CD4-positive, alpha-beta T cell treated with Interleukin-15 for 4 hours (primary cell): ENCODE measurements around the gene ECM1.

ENCODE experiments used
- DNase-seq: peaks from one replicate; pipeline ENCODE4 v3.0.0-alpha.2; 2020; ENCODE audit warnings: low spot score

ECM1 gene

DNA sequence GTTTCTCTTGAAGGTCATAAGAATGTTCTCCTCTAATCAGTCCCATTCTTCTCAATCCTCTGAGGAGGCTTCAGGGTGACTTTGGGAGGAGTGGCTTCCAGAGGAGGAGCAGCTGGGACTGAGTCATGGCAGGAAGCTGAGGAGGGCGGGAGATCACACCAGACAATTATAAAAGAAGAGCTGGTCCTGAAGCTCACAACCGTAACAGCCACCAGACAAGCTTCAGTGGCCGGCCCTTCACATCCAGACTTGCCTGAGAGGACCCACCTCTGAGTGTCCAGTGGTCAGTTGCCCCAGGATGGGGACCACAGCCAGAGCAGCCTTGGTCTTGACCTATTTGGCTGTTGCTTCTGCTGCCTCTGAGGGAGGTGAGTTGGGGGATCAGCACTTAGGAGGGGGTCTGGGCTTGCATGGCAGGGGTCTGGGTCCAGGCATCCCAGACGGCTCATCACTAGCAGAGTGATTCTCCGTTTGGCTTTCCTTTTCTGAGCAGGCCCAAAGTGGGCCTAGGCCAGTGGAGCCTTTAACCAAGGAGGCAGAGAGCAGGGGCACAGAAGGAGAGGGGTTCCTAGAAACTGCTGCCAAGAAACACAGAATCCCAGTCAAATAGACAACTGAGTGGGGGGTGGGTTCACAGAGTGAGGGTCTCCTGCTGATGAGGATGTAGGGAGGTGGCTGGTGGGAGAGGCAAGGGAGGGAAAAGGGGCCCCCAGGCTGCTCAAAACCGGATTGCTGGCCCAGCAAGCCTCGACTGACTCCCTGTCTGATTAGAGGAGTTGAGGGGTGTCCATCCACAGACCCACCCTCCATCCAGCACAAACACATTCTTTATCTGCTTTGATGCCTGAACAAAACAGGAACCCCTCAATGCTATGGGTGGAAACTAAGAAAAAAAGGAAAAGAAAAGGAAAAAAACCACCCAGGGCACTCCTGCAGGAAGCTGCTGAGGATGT is at the start of gene ECM1:
Gene ECM1, plus strand, starts transcription at position 198 of the 953 bp plus-strand sequence. Its CDS starts 101 bp downstream, at position 299.
- no peak for DNase-seq

DNA sequence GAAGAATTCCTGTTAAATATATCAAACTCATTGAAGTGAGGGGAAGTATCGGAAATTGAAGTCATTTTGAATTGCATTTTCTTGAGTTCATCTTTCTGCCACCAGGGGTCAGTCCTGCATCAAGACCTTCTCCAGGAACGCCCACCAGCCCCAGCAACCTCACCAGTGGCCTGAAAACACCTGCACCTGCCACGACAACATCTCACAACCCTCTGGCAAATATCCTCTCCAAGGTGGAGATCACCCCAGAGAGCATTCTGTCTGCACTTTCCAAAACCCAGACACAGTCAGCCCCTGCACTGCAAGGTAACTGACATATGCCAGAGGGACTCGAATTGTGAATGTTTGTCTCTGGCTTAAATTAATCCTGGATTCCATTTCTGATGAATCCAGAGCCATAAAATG is 43.5 kb upstream of the ECM1 start:
- peak; percentile 75 for DNase-seq

DNA sequence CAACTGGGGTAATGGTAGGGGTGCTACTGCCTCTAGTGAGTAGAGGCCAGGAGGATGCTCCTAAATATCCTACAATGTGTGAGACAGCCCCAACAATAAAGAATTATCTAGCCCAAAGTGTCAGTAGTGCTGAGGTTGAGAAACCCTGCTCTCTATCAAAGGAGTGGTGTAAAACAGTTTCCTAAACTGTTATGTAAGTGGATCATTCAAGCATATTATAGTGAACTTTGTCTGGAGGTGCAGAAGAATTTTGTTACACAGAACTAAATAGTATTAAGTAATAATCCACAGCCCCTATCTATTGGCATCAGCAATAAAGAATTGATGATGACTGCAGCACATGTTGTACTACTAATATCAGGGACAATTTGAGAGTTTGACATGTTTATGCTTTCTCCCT is 40.9 kb upstream of the ECM1 start:
- no peak for DNase-seq

DNA sequence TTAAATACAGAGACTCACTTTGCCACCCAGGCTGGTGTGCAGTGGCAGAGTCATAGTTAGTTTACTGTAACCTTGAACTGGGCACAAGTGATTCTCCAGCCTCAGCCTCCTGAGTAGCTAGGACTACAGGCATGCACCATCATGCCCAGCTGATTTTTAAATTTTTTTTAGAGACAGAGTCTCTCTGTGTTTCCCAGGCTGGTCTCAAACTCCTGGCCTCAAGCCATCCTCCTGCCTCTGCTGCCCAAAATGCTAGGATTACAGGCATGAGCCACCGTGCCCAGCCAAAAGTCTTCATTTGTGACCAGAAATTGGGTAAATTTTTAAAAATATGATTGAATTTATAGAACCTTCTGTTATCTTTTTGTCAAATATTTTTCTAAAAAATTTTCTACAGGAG is 38.6 kb upstream of the ECM1 start:
- DNase-seq = no peak

DNA sequence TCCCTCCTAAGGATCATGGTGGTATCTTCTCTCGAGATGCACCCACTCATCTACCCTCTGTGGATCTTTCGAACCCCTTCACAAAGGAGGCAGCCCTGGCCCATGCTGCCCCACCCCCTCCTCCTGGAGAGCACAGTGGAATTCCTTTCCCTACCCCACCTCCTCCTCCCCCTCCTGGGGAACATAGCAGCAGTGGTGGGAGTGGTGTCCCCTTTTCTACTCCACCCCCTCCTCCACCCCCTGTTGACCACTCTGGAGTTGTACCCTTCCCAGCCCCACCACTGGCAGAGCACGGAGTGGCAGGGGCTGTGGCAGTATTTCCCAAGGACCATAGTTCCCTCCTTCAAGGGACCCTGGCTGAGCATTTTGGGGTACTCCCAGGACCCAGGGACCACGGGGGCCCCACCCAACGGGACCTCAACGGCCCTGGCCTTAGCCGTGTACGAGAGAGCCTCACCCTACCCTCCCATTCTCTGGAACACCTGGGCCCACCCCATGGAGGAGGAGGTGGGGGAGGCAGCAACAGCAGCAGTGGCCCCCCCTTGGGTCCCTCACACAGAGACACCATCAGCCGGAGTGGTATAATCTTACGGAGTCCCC is 35.2 kb upstream of the ECM1 start:
- DNase-seq = no peak

DNA sequence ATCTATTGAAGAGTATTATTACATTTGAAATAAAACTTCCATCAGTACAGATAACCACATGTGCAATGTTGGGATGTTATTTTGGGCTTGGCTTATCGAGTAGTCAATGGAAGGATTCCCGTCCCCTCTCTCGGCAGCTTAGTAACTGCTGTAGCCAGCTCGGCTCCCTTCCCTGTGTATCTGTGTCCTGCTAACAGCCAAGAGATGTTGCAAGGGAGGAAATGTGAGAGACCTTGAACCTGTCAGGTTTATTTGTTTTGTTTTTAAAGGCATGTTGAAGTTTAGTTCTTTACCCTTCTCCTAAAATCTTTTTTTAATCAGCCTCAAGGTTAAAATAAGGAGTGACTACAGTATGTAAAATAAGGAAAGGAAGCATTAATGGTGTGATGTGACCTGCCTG is 34.2 kb upstream of the ECM1 start:
- no peak for DNase-seq

DNA sequence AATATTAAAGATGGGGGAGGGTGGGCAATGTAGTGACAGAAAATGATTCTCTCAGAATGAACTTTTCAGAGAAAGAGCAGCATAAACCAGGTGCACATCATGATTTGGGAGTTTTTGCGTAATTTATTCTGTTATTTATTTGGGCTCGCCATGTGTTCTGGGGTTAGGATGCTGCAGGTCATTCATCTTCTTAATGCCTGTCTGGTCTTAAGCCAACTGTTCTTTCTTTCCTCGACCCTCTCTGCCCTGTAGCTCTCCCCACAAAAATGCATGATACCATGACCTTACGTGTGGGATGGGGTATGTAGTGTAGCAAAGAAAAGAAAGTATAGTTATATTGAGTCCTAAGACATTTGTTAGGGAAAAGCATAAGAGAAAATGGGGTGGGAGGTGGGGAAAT is 33.0 kb upstream of the ECM1 start:
- no peak for DNase-seq

DNA sequence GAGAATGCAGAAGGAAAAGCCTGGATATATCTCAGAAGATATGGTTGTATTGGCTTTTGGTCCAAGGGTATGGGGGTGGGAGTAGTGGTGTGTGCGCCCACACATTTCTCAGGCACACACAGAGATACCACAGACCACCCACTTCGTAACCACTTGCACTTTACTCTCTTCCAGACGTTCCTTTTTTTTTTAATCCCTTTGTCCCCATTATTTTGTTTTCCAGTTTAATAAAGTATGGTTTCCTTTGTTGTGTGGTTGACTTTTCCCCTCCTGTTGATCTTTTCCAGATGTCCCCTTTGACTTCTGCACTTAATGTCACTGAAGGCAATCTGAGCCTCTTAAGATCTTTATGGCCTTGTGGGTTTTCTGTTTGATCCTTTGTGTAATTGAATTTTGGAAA is 31.2 kb upstream of the ECM1 start:
- no peak for DNase-seq

DNA sequence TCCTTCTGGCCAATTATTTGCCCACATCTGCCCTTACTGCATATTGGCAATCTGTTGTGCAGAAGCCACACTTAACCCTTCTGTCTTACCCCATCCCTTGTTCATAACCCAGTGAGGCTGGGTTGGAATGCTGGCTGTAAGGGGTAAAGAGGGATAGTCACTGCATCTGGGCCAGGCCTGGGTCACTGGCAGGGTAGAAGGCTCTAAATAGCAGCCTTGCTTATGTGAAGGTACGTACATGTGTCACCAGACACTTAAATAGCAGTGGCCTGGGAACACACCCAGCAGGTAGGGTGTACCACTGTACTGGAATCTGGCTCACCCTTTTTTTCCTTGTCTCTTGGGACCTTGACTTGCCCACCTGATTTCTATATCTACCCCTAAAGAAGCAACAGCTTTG is 30.6 kb upstream of the ECM1 start:
- no peak for DNase-seq

DNA sequence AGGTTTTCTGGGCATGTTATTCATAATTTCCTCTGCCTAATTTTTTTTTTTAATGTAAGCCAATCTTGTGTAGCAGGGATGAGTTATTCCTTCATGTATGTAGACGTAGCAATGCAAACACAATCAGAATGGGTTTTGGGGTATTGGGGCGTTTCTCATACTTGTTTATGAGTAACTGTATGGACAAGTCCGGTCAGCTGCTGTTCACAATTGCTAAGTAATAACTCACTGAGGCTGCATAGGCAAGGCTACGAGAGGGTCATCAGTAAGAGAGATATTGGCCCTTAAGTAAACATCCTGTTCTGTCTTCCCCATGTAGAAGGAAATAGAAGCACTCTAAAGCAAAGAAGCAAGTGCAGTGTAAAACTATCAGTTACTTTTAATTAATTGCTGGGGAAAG is 30.2 kb upstream of the ECM1 start:
- no peak for DNase-seq

DNA sequence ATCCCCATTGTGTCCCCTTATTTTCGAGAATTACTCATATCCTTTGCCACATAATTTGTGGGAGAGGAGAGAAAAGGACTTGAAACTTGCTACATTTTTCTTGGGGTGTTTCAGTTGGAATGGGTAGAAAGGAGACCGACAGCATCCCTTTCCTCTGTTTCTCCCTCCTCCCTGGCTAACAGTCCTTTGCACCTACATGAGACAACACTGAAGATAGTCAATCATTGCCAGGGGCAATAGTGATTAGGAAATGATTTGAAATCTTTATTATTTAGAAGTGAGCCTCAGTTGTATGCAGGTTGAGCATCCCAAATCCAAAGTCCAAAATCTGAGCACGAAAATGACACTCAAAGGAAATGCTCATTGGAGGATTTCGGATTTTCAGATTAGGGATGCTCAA is 28.5 kb upstream of the ECM1 start:
- no peak for DNase-seq

DNA sequence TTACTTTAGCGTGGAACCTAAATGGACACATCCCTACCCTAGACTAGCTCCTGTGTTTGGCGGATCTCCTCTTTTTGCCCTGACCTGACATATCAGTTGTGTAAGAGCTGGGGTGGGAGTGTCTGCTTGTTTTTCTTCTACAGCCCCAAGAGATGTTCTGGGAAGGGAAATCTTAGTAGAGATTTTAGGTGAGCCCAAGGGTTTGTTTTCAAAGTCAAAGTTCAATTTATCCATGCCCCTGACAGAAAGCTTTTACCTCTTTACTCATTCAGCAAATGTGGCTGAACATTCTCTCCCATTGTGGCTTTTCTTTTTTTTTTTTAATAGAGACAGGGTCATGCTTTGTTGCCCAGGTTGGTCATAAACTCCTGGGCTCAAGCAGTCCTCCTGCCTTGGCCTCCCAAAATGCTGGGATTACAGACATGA is 28.0 kb upstream of the ECM1 start:
- DNase-seq = no peak

DNA sequence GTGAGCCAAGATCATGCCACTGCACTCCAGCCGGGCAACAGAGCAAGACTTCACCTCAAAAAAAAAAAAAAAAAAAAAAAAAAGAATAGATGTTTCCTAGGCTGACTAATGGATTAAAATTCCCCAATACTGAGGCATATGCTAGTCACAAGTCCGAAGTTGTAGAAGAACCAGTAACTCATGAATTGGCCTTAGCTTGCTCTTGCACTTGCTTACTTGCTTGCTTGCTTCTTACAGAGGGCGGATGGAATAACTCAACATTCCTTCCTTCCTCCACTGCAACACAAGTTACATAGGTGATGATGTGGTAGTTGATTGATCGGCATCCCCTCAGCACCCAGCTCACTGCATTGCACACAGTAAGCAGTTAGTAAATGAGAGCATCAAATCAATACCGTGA is 23.5 kb upstream of the ECM1 start:
- no peak for DNase-seq

DNA sequence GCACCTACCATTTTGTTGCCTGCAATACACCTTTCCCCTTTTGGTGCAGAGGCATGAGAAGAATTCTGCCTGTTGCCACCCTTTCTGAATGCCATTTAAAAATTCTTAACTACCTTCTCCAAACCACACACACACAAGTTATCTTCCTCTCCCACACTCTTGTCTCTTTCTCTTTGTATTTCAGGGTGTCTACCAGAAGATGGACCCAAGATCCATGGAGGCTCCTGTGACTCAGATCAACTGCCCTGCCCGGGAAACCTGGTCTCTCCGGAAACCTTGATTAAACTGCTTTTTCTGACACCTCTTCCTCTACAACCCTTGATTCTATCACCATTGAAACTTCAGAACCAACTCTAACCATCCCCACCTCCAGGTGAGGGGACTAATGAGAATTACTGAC is 23.0 kb upstream of the ECM1 start:
- no peak for DNase-seq

DNA sequence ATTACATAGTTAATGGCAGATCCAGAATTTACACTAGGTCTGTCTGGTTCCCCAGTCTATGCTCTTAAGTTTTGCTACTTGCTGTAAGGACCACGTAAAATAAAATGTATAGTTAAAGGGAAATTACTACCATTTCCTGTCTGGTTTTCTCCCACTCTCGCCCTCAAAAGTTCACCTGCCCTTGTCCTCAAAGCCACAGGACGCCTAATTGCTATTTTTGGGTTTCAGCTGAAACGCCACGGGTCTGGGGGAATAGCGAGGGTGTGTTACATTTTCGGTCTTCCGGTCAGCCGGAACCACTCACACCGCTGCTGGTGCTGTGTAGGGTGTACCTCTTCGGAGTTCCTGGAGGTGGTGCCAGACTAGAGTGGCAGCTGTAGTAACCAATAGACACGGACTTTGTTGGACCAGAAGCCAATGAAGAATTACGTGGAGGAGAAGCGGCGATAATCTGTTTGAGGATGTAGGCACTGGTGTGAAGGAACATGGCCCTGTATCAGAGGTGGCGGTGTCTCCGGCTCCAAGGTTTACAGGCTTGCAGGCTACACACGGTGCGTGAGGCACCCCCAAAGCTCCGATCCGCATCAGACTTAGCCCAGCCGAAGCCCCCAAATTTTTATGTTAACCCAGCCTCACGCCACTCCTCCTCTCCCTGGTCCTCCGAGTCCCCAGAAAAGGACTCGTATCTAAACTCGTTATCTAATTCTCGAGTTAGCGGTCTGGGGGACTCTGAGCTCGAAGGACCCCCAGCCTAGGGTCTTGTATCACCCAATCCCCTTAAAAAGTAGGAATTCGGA is 20.7 kb upstream of the ECM1 start, which contains the start of gene TARS2:
Gene TARS2, plus strand, starts transcription at position 454 of the 797 bp plus-strand sequence. Its CDS starts 32 bp downstream, at position 486.
- DNase-seq = peak; percentile 99

DNA sequence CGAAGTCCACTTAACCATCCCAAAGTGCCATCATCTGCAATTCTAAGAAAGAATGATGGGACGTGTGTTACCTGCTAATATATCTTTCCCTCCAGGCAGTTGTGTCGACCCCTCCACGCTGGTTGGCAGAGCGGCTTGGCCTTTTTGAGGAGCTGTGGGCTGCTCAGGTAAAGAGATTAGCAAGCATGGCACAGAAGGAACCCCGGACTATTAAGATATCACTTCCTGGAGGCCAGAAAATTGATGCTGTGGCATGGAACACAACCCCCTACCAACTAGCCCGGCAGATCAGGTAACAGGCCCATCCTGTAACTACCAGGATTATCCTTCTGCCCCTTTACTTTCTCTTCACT is 20.2 kb upstream of the ECM1 start:
- DNase-seq = no peak

DNA sequence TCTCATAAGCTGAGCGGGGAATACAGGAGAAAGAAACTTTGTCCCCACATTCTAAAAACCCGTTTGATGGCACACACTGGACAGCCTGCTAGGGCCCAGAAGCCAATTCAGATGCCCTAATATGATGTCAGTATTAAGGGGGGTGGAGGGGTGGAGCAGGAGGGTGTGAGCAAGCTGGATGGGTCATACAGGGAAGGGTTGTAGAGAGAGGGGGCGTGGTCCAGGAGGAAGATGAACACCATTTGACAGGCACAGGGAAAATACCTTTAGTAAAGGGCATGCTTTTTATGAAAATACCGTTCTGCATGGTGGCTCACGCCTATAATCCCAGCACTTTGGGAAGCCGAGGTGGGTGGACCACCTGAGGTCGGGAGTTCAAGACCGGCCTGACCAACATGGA is 14.7 kb upstream of the ECM1 start:
- no peak for DNase-seq

DNA sequence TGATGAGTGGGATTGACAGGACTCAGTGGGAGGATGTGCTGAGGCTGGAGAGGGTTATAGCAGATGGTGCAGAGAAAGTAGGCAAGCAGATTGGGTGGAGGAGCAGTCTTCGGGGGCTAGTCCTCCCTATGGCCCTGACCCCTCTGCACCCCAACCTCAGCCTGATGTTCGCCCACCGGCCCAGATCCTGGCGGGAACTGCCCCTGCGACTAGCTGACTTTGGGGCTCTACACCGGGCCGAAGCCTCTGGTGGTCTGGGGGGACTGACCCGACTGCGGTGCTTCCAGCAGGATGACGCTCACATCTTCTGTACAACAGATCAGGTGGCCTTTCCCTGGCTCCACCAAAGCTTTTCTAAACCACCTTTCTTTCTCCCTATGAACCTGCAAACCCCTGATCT is 9.6 kb upstream of the ECM1 start:
- no peak for DNase-seq

DNA sequence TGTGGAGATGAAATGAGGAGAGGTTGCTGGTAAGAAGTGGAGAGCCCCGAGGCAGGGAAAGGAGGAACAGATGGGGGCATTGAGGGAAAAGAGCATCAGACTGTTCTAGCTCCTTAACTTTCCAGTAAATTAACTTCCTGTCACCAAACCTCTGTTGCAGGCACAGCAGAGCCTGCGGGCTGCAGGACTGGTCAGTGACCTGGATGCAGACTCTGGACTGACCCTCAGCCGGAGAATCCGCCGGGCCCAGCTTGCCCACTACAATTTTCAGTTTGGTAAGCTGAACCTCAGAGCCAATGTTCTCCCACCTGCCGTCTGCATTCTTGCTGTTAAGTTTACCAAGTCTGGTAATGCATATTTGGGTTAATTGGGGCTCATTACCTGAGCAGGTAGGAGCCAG is 2.5 kb upstream of the ECM1 start:
- no peak for DNase-seq

DNA sequence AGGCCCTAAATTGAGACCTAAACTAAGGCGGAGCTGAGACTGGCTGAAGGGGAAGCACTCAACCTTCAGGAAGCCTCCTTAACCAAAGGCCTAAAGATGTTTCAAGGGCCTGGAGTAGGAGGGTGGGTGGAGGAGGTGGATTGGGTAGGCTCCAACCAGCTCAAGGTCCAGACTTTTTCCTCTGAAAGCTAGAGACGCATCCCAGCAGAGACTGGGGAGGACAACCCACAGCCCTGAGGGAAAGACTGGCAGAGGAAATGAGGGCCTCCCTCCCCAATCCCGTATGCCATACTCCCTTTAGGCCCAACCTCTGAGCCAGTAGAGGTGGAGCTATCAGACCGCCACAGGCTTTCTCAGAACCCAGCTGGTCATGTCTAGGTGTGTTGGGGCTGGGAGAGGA is 1.1 kb downstream of the ECM1 start:
- DNase-seq = no peak

DNA sequence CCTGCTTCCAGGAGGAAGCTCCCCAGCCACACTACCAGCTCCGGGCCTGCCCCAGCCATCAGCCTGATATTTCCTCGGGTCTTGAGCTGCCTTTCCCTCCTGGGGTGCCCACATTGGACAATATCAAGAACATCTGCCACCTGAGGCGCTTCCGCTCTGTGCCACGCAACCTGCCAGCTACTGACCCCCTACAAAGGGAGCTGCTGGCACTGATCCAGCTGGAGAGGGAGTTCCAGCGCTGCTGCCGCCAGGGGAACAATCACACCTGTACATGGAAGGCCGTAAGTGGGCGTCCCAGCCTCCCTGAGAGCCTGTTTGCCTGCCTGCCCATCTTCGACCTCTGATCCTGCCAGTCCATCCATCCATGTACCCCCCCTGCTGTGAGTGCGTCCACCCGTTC is 3.6 kb downstream of the ECM1 start:
- DNase-seq = no peak

DNA sequence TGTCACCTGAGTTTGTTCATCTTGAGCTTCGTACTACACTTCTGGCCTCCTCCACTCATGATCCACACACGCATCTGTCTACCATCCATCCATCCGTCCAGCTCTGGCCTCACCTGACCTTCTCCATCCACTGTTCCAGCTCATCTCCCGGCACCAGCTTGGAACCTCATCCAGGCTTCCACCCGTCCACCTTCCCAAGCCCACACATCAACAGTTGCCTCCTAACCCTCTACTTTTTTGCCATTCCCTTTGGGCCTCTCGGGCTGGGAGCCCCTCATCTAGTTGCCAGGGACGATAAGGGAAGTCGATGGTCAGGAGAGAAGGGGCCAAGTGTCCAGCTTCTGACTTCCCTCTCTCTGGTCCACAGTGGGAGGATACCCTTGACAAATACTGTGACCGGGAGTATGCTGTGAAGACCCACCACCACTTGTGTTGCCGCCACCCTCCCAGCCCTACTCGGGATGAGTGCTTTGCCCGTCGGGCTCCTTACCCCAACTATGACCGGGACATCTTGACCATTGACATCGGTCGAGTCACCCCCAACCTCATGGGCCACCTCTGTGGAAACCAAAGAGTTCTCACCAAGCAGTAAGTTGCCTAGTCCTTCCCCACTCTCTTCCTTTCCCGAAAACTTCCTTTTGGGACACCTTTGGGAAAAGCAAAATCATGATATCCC is 4.2 kb downstream of the ECM1 start:
- no peak for DNase-seq
